GM06990 (cell line): ENCODE results near the gene SSBP2.
A peak's percentile ranks its signal among the peaks of the same experiment; 100 is the strongest.

Source experiments
- DNase-seq: peaks from one replicate; pipeline ENCODE4 v3.0.0-alpha.2; 2011; ENCODE audit not compliant: insufficient read length; ENCODE audit errors: extremely low read depth
- H3K27me3 ChIP-seq: replicated peaks from 2 replicates; pipeline ENCODE4 v1.6.0; 2011; ENCODE audit warnings: low read length; ENCODE audit not compliant: control insufficient read depth, insufficient read depth
- H3K36me3 ChIP-seq: 2 replicates; pipeline ENCODE4 v1.5.1; 2011; ENCODE audit warnings: low read length; ENCODE audit not compliant: control insufficient read depth, insufficient read depth
- H3K4me3 ChIP-seq: replicated peaks from 2 replicates; pipeline ENCODE4 v1.5.1; 2011; ENCODE audit warnings: low read depth, mild to moderate bottlenecking, control low read depth, low read length
- CTCF ChIP-seq: IDR thresholded peaks from 2 replicates; pipeline ENCODE4 v1.5.1; 2011; ENCODE audit warnings: low read length, control low read depth, mild to moderate bottlenecking, inconsistent platforms; ENCODE audit not compliant: insufficient read depth, poor library complexity, severe bottlenecking

Gene SSBP2

GRCh38 chr5:81638471-81638870, 112.4 kb downstream of the SSBP2 start:
- DNase-seq: no peak
- no peaks in the 10 kb centered on the region for H3K36me3 ChIP-seq
- no peak overlapping the region for H3K4me3 ChIP-seq
- no peak for TF ChIP-seq CTCF
- H3K27me3 ChIP-seq: no peaks in the 10 kb centered on the region

GRCh38 chr5:81633891-81634290, 117.0 kb downstream of the SSBP2 start:
- TF ChIP-seq CTCF: no peak
- no peak overlapping the region for H3K4me3 ChIP-seq
- DNase-seq: no peak

GRCh38 chr5:81633471-81633870, 117.4 kb downstream of the SSBP2 start:
- no peak for TF ChIP-seq CTCF
- no peaks in the 10 kb centered on the region for H3K36me3 ChIP-seq
- no peak overlapping the region for H3K4me3 ChIP-seq
- DNase-seq: peak; percentile 25
- H3K27me3 ChIP-seq: no peaks in the 10 kb centered on the region

More at GRCh38 chr5:81633891-81634290, 117.0 kb downstream of the SSBP2 start:
- Histone ChIP-seq H3K36me3 (no peaks in the 10 kb centered on the region), H3K27me3 (no peaks in the 10 kb centered on the region)

GRCh38 chr5:81632679-81633078, 118.2 kb downstream of the SSBP2 start:
- Histone ChIP-seq H3K36me3 (no peaks in the 10 kb centered on the region; the same call in 1 of the 2 replicates), H3K4me3 (no peak overlapping the region), H3K27me3 (no peaks in the 10 kb centered on the region)
- DNase-seq: no peak
- no peak for TF ChIP-seq CTCF

- H3K27me3 ChIP-seq: no peaks in the 10 kb centered on the region
- no peaks in the 10 kb centered on the region; the same call in 1 of the 2 replicates for H3K36me3 ChIP-seq
- DNase-seq: no peak
- TF ChIP-seq CTCF: no peak
- no peak overlapping the region for H3K4me3 ChIP-seq
Measured at GRCh38 chr5:81631621-81632020, 119.3 kb downstream of the SSBP2 start.

GRCh38 chr5:81631124-81631523, 119.8 kb downstream of the SSBP2 start:
- Histone ChIP-seq H3K27me3 (no peaks in the 10 kb centered on the region), H3K4me3 (no peak overlapping the region), H3K36me3 (no peaks in the 10 kb centered on the region; the same call in 1 of the 2 replicates)
- TF ChIP-seq CTCF: no peak
- peak; percentile 29 for DNase-seq
